H7 (cell line): ENCODE measurements around the gene MYO5C. TPM values are rescaled to one million over a fixed set of nuclear protein-coding genes. Genes with fewer than 3 reads are reported as not detected.
"Not testable (repeated sequence)": the region's sequence is repeated elsewhere in the genome, so short reads cannot be mapped to it uniquely, and the experiment has no call there.

ENCODE experiments used
- DNase-seq: peaks from one replicate; pipeline ENCODE4 v3.0.0; 2012
- H3K27me3 ChIP-seq: 2 replicates; pipeline ENCODE4 v1.6.0; 2011; ENCODE audit warnings: mild to moderate bottlenecking, low read length; ENCODE audit not compliant: control insufficient read depth, insufficient read depth
- H3K36me3 ChIP-seq: replicated peaks from 2 replicates; pipeline ENCODE4 v1.5.1; 2011; ENCODE audit warnings: low read length; ENCODE audit not compliant: control insufficient read depth, insufficient read depth
- H3K4me3 ChIP-seq: 2 replicates; pipeline ENCODE4 v1.5.1; 2011; ENCODE audit warnings: low read depth, mild to moderate bottlenecking, control low read depth, low read length, moderate library complexity; ENCODE audit not compliant: insufficient read depth
- total RNA-seq: library from RNA; depleted of rRNA; stranded (reverse); fragments of >200 nt; shearing (Covaris generic); gene quantifications from 2 replicates; pipeline ENCODE4 v1.2.3, GENCODE V29; 2014

Gene MYO5C
- total RNA-seq, 1 experiment from 2014 or later = 1.7 TPM

- Histone ChIP-seq H3K4me3 (no peak overlapping the region), H3K36me3 (peaks cover 9% of the 10 kb centered on the region), H3K27me3 (no peaks in the 10 kb centered on the region)
- no peak for DNase-seq
Measured at GRCh38 chr15:52251144-52251860, 44.3 kb downstream of the MYO5C start.

- Histone ChIP-seq H3K27me3 (no peaks in the 10 kb centered on the region), H3K36me3 (peaks cover 15% of the 10 kb centered on the region), H3K4me3 (no peak overlapping the region)
- no peak for DNase-seq
Measured at GRCh38 chr15:52247461-52247860, 48.1 kb downstream of the MYO5C start.

GRCh38 chr15:52246686-52247431, 48.7 kb downstream of the MYO5C start:
- Histone ChIP-seq H3K4me3 (no peak overlapping the region), H3K36me3 (peaks cover 15% of the 10 kb centered on the region), H3K27me3 (no peaks in the 10 kb centered on the region)
- no peak for DNase-seq

- no peaks in the 10 kb centered on the region for H3K27me3 ChIP-seq
- peaks cover 22% of the 10 kb centered on the region for H3K36me3 ChIP-seq
- no peak overlapping the region for H3K4me3 ChIP-seq
- no peak for DNase-seq
Measured at GRCh38 chr15:52243697-52244555, 51.7 kb downstream of the MYO5C start.

DNA sequence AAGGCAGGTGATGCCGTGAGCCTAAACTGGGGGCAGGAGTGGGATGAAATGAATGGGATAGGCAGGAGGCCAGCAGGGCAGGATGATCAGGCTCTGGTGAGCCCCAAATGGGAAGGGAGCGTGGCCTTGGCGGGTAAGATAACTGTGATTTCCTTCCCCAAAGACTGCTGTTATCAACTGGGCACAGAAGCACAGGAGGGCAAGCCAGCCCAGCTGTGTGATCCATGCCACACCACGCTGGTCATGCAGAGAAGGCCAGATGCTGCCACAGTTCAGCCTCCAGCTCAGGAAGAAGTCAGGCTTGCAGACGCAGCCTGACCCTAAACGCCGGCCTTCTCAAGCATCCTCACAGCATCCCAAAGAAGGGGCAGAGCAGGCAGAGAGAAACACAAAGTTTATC, 52.3 kb downstream of the MYO5C start:
- Histone ChIP-seq H3K27me3 (no peaks in the 10 kb centered on the region), H3K36me3 (peaks cover 22% of the 10 kb centered on the region), H3K4me3 (no peak overlapping the region)
- DNase-seq = no peak

- no peaks in the 10 kb centered on the region for H3K27me3 ChIP-seq
- DNase-seq = no peak
- peaks cover 20% of the 10 kb centered on the region for H3K36me3 ChIP-seq
- no peak overlapping the region for H3K4me3 ChIP-seq
Measured at GRCh38 chr15:52241489-52241888, 54.1 kb downstream of the MYO5C start.

GRCh38 chr15:52240166-52240565, 55.4 kb downstream of the MYO5C start:
- H3K4me3 ChIP-seq = no peak overlapping the region
- H3K27me3 ChIP-seq = no peaks in the 10 kb centered on the region
- peaks cover 18% of the 10 kb centered on the region for H3K36me3 ChIP-seq
- no peak for DNase-seq

DNA sequence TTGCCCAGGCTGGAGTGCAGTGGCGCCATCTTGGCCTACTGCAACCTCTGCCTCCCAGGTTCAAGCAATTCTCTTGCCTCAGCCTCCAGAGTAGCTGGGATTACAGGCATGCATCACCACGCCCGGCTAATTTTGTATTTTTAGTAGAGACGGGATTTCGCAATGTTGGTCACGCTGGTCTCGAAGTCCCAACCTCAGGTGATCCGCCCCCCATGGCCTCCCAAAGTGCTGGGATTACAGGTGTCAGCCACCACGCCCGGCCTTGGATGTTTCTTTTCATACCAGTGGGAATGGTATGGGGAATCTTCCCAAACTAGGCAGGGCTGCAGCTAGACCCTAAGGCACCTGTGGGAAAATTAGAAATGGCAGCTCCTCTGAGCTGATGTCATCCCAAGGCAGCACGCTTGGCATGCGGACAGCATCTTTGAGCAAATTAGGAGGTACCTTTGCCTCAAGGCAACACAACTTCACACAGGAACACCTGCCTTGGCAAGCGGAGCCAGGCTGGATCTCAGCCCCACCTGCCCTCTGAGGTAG, 56.5 kb downstream of the MYO5C start:
- DNase-seq, H3K4me3 ChIP-seq, H3K27me3 ChIP-seq: not testable (repeated sequence)
- peaks cover 17% of the 10 kb centered on the region for H3K36me3 ChIP-seq

- H3K4me3 ChIP-seq = no peak overlapping the region
- peaks cover 17% of the 10 kb centered on the region for H3K36me3 ChIP-seq
- no peaks in the 10 kb centered on the region for H3K27me3 ChIP-seq
- DNase-seq = no peak
Measured at GRCh38 chr15:52238149-52238548, 57.5 kb downstream of the MYO5C start.

DNA sequence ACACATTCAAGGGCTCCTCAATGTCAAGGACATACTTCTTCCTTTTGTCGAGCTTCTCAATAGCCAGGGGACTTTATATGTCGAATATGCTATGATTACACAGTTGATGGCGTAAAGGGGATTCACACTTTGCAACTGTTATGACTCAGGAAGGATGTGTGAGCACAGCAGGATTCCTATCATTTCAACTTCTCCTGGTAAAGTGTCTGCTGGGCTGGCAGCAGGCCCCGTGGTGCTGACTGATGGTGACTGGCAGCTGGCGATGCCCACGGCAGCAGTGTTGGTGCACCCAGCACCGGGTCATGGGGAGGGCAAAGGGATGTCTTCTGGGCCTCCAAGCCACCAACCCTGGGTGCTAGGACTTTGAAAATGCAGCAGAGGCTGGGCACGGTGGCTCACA, 59.6 kb downstream of the MYO5C start:
- Histone ChIP-seq H3K36me3 (peaks cover 11% of the 10 kb centered on the region), H3K27me3 (no peaks in the 10 kb centered on the region), H3K4me3 (no peak overlapping the region)
- no peak for DNase-seq

DNA sequence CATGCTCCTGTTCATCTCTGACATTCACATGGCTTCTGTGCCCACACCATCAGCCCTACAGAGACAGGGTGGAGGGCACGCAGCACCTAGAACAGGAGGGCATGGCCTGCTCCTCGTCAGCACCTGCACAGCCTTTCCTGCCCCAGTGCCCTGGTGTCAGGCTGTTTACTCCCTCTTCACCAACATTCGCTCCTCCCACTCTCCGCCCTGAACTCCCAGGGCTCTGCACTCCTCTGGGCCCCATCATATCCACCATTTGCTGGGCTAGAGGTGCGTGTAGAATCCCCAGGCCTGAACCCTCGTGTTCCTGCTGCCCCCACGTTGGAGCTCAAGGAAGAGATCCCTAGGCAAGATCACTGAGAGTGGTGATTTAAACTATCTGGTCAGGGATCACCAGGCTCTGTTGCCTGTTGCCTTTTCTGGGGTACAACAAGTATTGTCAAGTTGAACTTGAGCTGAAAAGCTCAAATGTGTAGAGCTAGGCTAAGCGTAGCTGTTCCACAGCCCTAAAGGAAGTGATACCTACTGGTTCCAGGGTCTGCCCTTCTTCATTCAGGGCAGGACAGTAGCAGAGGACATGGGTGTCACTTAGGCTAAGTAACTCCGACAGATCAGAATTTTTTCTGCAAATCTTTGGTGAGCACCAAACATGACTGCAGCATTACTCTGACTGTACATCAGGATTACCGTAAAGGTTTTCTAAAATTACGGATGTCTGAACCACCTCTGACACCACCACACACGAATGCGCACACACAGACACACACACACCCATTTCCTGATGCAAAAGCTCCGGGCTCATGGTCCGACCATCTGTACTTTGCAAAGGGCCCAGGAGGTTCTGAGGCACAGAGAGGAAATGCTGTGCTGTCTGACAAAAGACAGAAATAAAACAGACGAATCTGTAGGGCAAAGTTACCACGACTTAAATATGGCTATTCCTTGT, 60.7 kb downstream of the MYO5C start:
- no peaks in the 10 kb centered on the region for H3K27me3 ChIP-seq
- no peak overlapping the region for H3K4me3 ChIP-seq
- H3K36me3 ChIP-seq = peaks cover 9% of the 10 kb centered on the region
- no peak for DNase-seq

GRCh38 chr15:52233405-52233804, 62.2 kb downstream of the MYO5C start:
- peaks cover 5% of the 10 kb centered on the region for H3K36me3 ChIP-seq
- no peak for DNase-seq
- no peak overlapping the region for H3K4me3 ChIP-seq
- no peaks in the 10 kb centered on the region for H3K27me3 ChIP-seq

- no peak for DNase-seq
Measured at GRCh38 chr15:52232327-52232726, 63.3 kb downstream of the MYO5C start.

GRCh38 chr15:52230073-52230472, 65.5 kb downstream of the MYO5C start:
- Histone ChIP-seq H3K27me3 (no peaks in the 10 kb centered on the region), H3K36me3 (peaks cover 8% of the 10 kb centered on the region), H3K4me3 (no peak overlapping the region)
- no peak for DNase-seq

More at GRCh38 chr15:52232327-52232726, 63.3 kb downstream of the MYO5C start:
- Histone ChIP-seq H3K36me3 (peaks cover 7% of the 10 kb centered on the region), H3K4me3 (no peak overlapping the region), H3K27me3 (no peaks in the 10 kb centered on the region)
